Heart right ventricle (tissue), 16 donors: ENCODE results near the gene HOXD9. TPM values are rescaled to one million over a fixed set of nuclear protein-coding genes. Genes with fewer than 3 reads are reported as not detected.

Experiments used
- ATAC-seq, 8 donors: fragments of 200-7000 bp; cut with Tn5 transposase; one replicate each; pipeline ENCODE4 v1.9.1; 2020; ENCODE audit warnings: mild to moderate bottlenecking in 8 of 8, moderate library complexity in 8 of 8, moderate number of reproducible peaks in 1 of 8
- DNase-seq, 2 donors: peaks; one replicate each; pipeline ENCODE4 v3.0.0-alpha.2; 2020
- H3K27ac ChIP-seq, 10 donors: fragments of 200-600 bp; sonication (generic) in 2 of 10; one replicate each; pipeline versions ENCODE4 v1.5.0 to v1.8.0; 2020 to 2022; ENCODE audit warnings: mild to moderate bottlenecking in 3 of 10
- H3K27me3 ChIP-seq, 7 donors: fragments of 200-600 bp; one replicate each; pipeline ENCODE4 v1.8.0; 2021 to 2022; ENCODE audit warnings: mild to moderate bottlenecking in 2 of 7
- H3K36me3 ChIP-seq, 9 donors: fragments of 200-600 bp; sonication (generic) in 1 of 9; one replicate each; pipeline versions ENCODE4 v1.5.0 to v1.8.0; 2020 to 2022; ENCODE audit warnings: mild to moderate bottlenecking in 2 of 9
- H3K4me1 ChIP-seq, 9 donors: fragments of 200-600 bp; sonication (generic) in 1 of 9; one replicate each; pipeline versions ENCODE4 v1.5.0 to v1.8.0; 2020 to 2022; ENCODE audit warnings: mild to moderate bottlenecking in 4 of 9
- H3K4me3 ChIP-seq, 10 donors: fragments of 200-600 bp; sonication (generic) in 2 of 10; one replicate each; pipeline versions ENCODE4 v1.5.0 to v1.8.0; 2020 to 2022; ENCODE audit warnings: mild to moderate bottlenecking in 7 of 10, moderate library complexity in 2 of 10
- H3K9me3 ChIP-seq, 11 donors: fragments of 200-600 bp in 10 of 11; sonication (generic) in 2 of 11; one replicate each; pipeline versions ENCODE4 v1.5.0 to v1.8.0; 2013 to 2022; ENCODE audit warnings: mild to moderate bottlenecking in 2 of 11, control low read depth in 1 of 11, moderate library complexity in 1 of 11
- WGBS, 2 donors: extraction: QIAGEN DNeasy Blood & Tissue Kit; methylation state at CpG; one replicate each; pipeline ENCODE4 v1.1.7; 2013; ENCODE audit warnings: inconsistent platforms in 1 of 2; 5-methylcytosine and 5-hydroxymethylcytosine counted together
- intact Hi-C, 10 donors: fragments of 100-400 bp; cut with DNase I; formaldehyde crosslinking; loops; one replicate each; pipeline versions ENCODE4 v1.11.1 to v1.14.2; 2022
- polyA plus RNA-seq, 2 donors: library from polyadenylated mRNA; stranded (reverse); fragments of 200-250 nt; gene quantifications; one replicate each; pipeline ENCODE4 v1.2.3, GENCODE V29; 2013
- total RNA-seq, 10 donors: library from RNA; stranded (reverse); fragmentation: NEBNext Ultra II Directional in 3 of 10; extraction: Animal tissue kit (Norgen Biotek cat#: 25700) in 3 of 10; gene quantifications; one replicate each; pipeline versions ENCODE4 v1.2.1 to v1.2.4, GENCODE V29; 2021 to 2023
- TF ChIP-seq, protein P1 (sequence below), 9 donors: fragments of 200-600 bp; sonication (generic) in 2 of 9; IDR thresholded peaks; one replicate each; pipeline versions ENCODE4 v1.5.0 to v1.8.0; 2021 to 2022; ENCODE audit warnings: antibody characterized with exemption in 9 of 9, mild to moderate bottlenecking in 5 of 9, moderate library complexity in 1 of 9
- donor health status: Arrhythmogenic right ventricular cardiomyopathy.
- donor health status: ischemic (EF 13 %, LVEDD 7.1; RV severe dilation, severe dysfunction).
- donor health status: healthy with polysubstance abuse.
- donor health status: DM: no; HTN: yes; CAD: no.
- donor health status: DM: no; HTN: no; CAD: no.
- donor health status: ischemic (EF 25% LVEDD 6.9; RV normal size, moderate dysfunction).
- donor health status: ischemic (EF 25% LVEDD 5.7; RV mildly dilated, moderate dysfunction).
- donor health status: healthy.
- donor health status: DM: yes; HTN: yes; CAD: no.
- donor health status: Ischemic cardiomyopathy.
- donor health status: ischemic (EF 35%, LVEDD 5.7; RV mildly dilated, moderate dysfunction).
- donor health status: nonischemic (EF 11% LVEDD 7.7; RV severe dilation, severe dysfunction).
- donor health status: DM: yes; HTN: yes; CAD: no.
- donor health status: PGD.
- donor health status: ischemic (EF 29% LVEDD 5.4; RV normal size, mild dysfunction).
- donor health status: nonischemic (EF 23%, LVEDD 6.1; RV moderate dilation, normal function).

HOXD9 gene
- total and polyA plus RNA-seq, 12 donors = 0.15 to 0.29 (median 0.22) TPM; not detected in 8

DNA sequence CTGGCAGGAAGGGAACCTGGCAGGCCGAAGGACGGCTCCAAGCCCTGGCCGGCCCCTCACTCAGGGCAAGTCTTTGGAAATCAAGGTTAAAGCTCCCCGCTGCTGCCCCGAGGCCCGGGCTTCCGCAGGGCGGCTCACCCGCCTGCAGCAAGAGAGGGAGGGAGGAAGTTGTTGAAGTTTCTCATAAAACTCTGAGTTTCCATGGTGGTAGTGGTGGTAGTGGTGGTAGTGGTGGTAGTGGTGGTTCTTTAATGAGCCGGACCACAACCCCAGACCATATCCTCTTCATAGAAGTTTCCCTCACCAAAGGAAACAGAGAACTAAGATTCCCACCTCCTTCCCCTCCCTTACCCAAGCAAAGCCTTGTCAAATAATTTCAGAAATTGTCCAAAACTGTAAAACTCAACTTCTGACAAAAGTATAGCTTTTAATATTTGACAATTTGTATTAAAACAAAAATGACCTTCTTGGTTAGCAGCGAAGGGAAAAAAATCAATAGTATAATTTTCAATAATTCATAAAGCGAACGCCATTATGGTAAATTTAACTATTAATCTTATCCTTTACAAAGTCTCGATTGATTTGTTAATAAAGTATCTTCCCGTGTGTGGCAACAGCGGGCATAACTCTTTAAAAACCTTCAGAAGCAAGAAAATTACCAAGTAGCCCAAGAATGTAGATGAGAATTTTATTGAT lies 7.4 kb upstream of the HOXD9 start:
- intact Hi-C loops = no loop called here
- Histone ChIP-seq H3K4me3 (no peak overlapping the region), H3K36me3 (no peaks in the 10 kb centered on the region), H3K27me3 (peaks cover 63 to 100% (median 100%) of the 10 kb centered on the region in 7 donors), H3K9me3 (no peaks in the 10 kb centered on the region), H3K27ac (no peak overlapping the region), H3K4me1 (peaks cover 0 to 5% (median 0%) of the 10 kb centered on the region in 9 donors)
- WGBS, 2 donors = 17 to 18% methylated on average over 16 of the region's 16 CpGs
- DNase-seq = no peak
- ATAC-seq = no peak
- TF ChIP-seq, protein P1, sequence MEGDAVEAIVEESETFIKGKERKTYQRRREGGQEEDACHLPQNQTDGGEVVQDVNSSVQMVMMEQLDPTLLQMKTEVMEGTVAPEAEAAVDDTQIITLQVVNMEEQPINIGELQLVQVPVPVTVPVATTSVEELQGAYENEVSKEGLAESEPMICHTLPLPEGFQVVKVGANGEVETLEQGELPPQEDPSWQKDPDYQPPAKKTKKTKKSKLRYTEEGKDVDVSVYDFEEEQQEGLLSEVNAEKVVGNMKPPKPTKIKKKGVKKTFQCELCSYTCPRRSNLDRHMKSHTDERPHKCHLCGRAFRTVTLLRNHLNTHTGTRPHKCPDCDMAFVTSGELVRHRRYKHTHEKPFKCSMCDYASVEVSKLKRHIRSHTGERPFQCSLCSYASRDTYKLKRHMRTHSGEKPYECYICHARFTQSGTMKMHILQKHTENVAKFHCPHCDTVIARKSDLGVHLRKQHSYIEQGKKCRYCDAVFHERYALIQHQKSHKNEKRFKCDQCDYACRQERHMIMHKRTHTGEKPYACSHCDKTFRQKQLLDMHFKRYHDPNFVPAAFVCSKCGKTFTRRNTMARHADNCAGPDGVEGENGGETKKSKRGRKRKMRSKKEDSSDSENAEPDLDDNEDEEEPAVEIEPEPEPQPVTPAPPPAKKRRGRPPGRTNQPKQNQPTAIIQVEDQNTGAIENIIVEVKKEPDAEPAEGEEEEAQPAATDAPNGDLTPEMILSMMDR (IDR thresholded peaks at IDR 0.05) = no peak

DNA sequence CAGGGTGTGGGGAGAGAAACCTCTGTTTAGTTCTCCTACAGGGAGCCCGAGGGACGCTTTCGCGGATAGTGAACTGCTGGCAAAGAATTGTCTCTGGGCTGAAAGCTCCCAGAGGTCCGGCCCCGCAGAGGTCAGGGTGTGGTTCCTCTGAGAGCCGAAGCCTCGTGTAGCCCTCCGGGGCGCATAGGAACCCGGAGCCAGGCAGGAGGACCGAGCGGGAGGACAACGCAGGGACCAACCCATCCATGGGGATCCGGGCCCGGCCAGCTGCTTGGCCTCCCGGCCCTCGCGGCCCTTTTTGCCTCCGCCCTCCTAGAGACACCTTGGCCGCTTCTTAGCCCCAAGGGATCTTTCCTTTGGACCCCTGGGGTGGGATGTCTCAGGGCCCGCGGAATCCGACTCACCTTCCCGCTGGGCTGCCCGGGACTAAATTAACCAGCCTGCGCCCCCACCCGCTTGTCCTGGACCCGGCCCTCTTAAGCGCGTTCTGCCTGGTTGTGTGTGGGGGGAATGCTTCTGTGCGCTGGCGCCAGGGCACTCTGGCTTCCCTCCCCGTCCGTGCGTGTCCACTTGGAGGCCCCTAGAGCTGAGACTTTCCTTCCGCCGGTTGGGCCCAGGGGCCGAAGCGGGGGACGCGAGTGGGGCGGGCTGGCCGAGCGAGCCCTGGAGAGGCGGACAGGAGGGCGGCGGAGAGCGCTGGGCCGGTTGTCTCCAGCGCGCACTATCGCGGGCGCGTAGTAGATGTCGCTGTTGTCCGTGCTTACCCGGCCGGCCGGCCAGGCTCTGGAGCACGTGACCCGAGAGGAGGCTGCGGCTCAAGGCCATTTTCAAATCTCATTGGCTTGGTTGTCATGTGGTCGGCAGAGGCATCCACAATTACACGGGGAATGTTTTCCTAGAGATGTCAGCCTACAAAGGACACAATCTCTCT lies 6.4 kb upstream of the HOXD9 start, which contains the start of gene HOXD10:
Gene HOXD10, plus strand, starts transcription at position 896 of the 931 bp plus-strand sequence. CDS start 56 bp downstream, outside the sequence.
- ATAC-seq = peak in 3 of 8 donors; percentile 38 to 53 (median 39)

DNA sequence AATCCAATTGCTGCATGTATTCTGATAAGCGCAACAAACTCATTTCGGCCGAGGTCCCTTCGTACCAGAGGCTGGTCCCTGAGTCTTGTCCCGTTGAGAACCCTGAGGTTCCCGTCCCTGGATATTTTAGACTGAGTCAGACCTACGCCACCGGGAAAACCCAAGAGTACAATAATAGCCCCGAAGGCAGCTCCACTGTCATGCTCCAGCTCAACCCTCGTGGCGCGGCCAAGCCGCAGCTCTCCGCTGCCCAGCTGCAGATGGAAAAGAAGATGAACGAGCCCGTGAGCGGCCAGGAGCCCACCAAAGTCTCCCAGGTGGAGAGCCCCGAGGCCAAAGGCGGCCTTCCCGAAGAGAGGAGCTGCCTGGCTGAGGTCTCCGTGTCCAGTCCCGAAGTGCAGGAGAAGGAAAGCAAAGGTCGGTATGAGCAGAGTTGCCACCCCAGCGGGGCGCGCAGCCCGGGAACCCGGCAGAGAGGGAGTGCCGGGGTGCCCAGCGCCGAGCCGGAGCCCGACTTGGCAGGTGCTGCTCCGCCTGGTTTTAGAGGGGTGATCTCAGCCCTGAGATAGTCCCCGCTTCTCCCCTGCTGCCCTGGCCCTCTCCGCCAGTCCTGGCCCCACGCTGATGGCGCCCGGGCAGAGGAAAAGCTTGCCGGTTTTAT lies 5.2 kb upstream of the HOXD9 start:
- no peak for ATAC-seq
- H3K36me3 ChIP-seq = no peaks in the 10 kb centered on the region
- H3K9me3 ChIP-seq = no peaks in the 10 kb centered on the region
- TF ChIP-seq, protein P1 (IDR thresholded peaks at IDR 0.05) = no peak
- intact Hi-C loops = no loop called here
- peaks cover 77 to 100% (median 100%) of the 10 kb centered on the region in 7 donors for H3K27me3 ChIP-seq
- H3K4me3 ChIP-seq = no peak overlapping the region
- peaks cover 0 to 10% (median 6%) of the 10 kb centered on the region in 9 donors for H3K4me1 ChIP-seq
- H3K27ac ChIP-seq = no peak overlapping the region
- no peak for DNase-seq
- 12 to 19% methylated on average over 40 of the region's 40 CpGs for WGBS, 2 donors

More for the DNA sequence above, 6.4 kb upstream of the HOXD9 start, which contains the start of gene HOXD10:
- DNase-seq = no peak
- Histone ChIP-seq H3K27ac (no peak within 1 kb of the TSS), H3K36me3 (no peaks in the 10 kb centered on the region), H3K4me1 (peaks cover 0 to 5% (median 0%) of the 10 kb centered on the region in 9 donors), H3K9me3 (no peaks in the 10 kb centered on the region), H3K4me3 (no peak within 1 kb of the TSS), H3K27me3 (peaks cover 67 to 100% (median 100%) of the 10 kb centered on the region in 7 donors)
- 3 to 6% methylated on average over 57 to 66 of the region's 66 CpGs for WGBS, 2 donors
- intact Hi-C loops = no loop called here
- TF ChIP-seq, protein P1 (IDR thresholded peaks at IDR 0.05) = peak in 1 of 9 donors; percentile 8
